GM12878 (cell line): ENCODE data around the gene TGFB2. TPM values are rescaled to one million over a fixed set of nuclear protein-coding genes. Genes with fewer than 3 reads are reported as not detected.

Experiments
- ATAC-seq: fragments of 200-7000 bp; cut with Tn5 transposase; 3 replicates; pipeline ENCODE4 v1.9.1; 2020; ENCODE audit warnings: mild to moderate bottlenecking, moderate library complexity
- BruUV-seq: library from RNA; stranded (reverse); fragments of 400-500 nt; replicated peaks from 2 replicates; lab custom pipeline; 2021; lab: Mats Ljungman, UMichigan
- CTCF ChIA-PET: fragments of 300-600 bp; sonication (Branson Sonifier 250); formaldehyde crosslinking; extraction: SDS; loops from one replicate; lab custom pipeline; 2021; ENCODE audit warnings: inconsistent platforms; lab: Yijun Ruan, JAX
- POLR2A ChIA-PET: fragments of 350-600 bp; formaldehyde crosslinking; extraction: SDS; loops from one replicate; lab custom pipeline; 2021; ENCODE audit warnings: inconsistent platforms; lab: Charles Lee
- RAD21 ChIA-PET: fragments of 300-600 bp; sonication (Branson Sonifier 250); formaldehyde crosslinking; loops from one replicate; lab custom pipeline; 2023; ENCODE audit warnings: antibody characterized with exemption; ENCODE audit not compliant: unreplicated experiment; lab: Charles Lee
- SMC1A ChIA-PET: fragments of 300-600 bp; sonication (Branson Sonifier 250); formaldehyde crosslinking; loops from one replicate; lab custom pipeline; 2023; ENCODE audit not compliant: unreplicated experiment, uncharacterized antibody; lab: Charles Lee
- DNase-seq: peaks from one replicate; pipeline ENCODE4 v3.0.0-alpha.2; 2011; ENCODE audit warnings: low read depth, low spot score
- FAIRE-seq: peaks from 3 replicates; lab custom pipeline; 2011; peaks lifted over from hg19 to GRCh38; lab: Jason Lieb, UNC
- H2AFZ ChIP-seq: 2 replicates; pipeline ENCODE4 v1.6.0; 2011; ENCODE audit warnings: low read depth, low read length, control low read depth; ENCODE audit not compliant: control insufficient read depth
- H3K27ac ChIP-seq: 2 replicates; pipeline ENCODE4 v1.5.1; 2011; ENCODE audit warnings: control low read depth; ENCODE audit not compliant: control insufficient read depth, insufficient read depth
- H3K27me3 ChIP-seq, 2 experiments: replicated peaks in 1 of 2; 2 replicates each; pipeline versions ENCODE4 v1.6.0 to v1.6.1; 2011; ENCODE audit warnings: low read length in 1 of 2; ENCODE audit not compliant: control insufficient read depth in 2 of 2, insufficient read depth in 2 of 2
- H3K36me3 ChIP-seq, 2 experiments: 2 replicates each; pipeline ENCODE4 v1.5.1; 2011; ENCODE audit warnings: low read length in 1 of 2; ENCODE audit not compliant: control insufficient read depth in 2 of 2, insufficient read depth in 2 of 2
- H3K4me1 ChIP-seq: 2 replicates; pipeline ENCODE4 v1.6.1; 2011; ENCODE audit warnings: mild to moderate bottlenecking, low read length, moderate library complexity, mixed read lengths; ENCODE audit not compliant: control insufficient read depth, insufficient read depth
- H3K4me2 ChIP-seq: 2 replicates; pipeline ENCODE4 v1.6.0; 2011; ENCODE audit warnings: control low read depth; ENCODE audit not compliant: control insufficient read depth, insufficient read depth
- H3K4me3 ChIP-seq: fragments of 200-600 bp; sonication (generic); 2 replicates; pipeline ENCODE4 v1.5.1; 2016
- H3K79me2 ChIP-seq: 2 replicates; pipeline ENCODE4 v1.6.0; 2011; ENCODE audit warnings: low read length; ENCODE audit not compliant: control insufficient read depth, insufficient read depth
- H3K9ac ChIP-seq: 2 replicates; pipeline ENCODE4 v1.8.0; 2011; ENCODE audit warnings: low read length, control low read depth, mixed read lengths; ENCODE audit not compliant: control insufficient read depth, insufficient read depth
- H3K9me3 ChIP-seq: replicated peaks from 3 replicates; pipeline ENCODE4 v1.5.1; 2011; ENCODE audit warnings: mild to moderate bottlenecking, low read length; ENCODE audit not compliant: control insufficient read depth, insufficient read depth
- H4K20me1 ChIP-seq: 2 replicates; pipeline ENCODE4 v1.6.0; 2011; ENCODE audit not compliant: control insufficient read depth, insufficient read depth
- GATAD2B ChIP-seq: fragments of 450-650 bp; conservative IDR thresholded peaks from 2 replicates; pipeline ENCODE4 v1.6.1; 2017; ENCODE audit warnings: low read depth, mild to moderate bottlenecking, moderate library complexity
- KAT2A ChIP-seq: conservative IDR thresholded peaks from 2 replicates; pipeline ENCODE4 v1.6.1; 2011; ENCODE audit warnings: low read depth, low read length; ENCODE audit not compliant: control insufficient read depth
- NBN ChIP-seq: fragments of 450-650 bp; IDR thresholded peaks from 2 replicates; pipeline ENCODE4 v1.6.1; 2016
- TARDBP ChIP-seq: IDR thresholded peaks from 2 replicates; pipeline ENCODE4 v1.6.1; 2016; ENCODE audit warnings: borderline replicate concordance
- ZBTB11 ChIP-seq: fragments of 450-650 bp; formaldehyde crosslinking; IDR thresholded peaks from 2 replicates; pipeline ENCODE4 v1.5.0; 2022; ENCODE audit warnings: mild to moderate bottlenecking, missing genetic modification characterization
- ZNF274 ChIP-seq: IDR thresholded peaks from one replicate; pipeline ENCODE4 v1.8.0; 2011; ENCODE audit not compliant: insufficient read length, insufficient read depth
- WGBS: methylation state at CpG from one replicate; pipeline ENCODE4 v1.1.6; 2016; ENCODE audit warnings: low lambda C conversion rate; ENCODE audit not compliant: insufficient replicate concordance, insufficient coverage; ENCODE audit errors: missing lambda C conversion rate; 5-methylcytosine and 5-hydroxymethylcytosine counted together
- in situ Hi-C: fragments of 300-500 bp; cut with MboI; formaldehyde crosslinking; loops from 9 replicates; pipeline ENCODE4 v1.14.3; 2018; ENCODE audit warnings: mixed read lengths
- intact Hi-C: fragments of 100-400 bp; cut with micrococcal nuclease; formaldehyde crosslinking; loops from one replicate; pipeline ENCODE4 v1.14.2; 2022; ENCODE audit not compliant: unreplicated experiment
- polyA plus RNA-seq, 11 experiments: library from polyadenylated mRNA; depleted of rRNA in 4 of 11; unstranded in 6 of 11; stranded (reverse) in 5 of 11; fragments of >200 nt; fragmentation: Nextera tagmentation in 4 of 11; fragmentation: Illumina TruSeq in 1 of 11; extraction: Ambion mirVana in 4 of 11; extraction: Trizol in 1 of 11; gene quantifications; 1 replicate in 1 of 11; 2 replicates in 10 of 11; pipeline versions ENCODE4 v1.2.1 to v1.2.3, GENCODE V29; 2011 to 2016; ENCODE audit warnings: inconsistent platforms in 2 of 11, missing spikeins in 2 of 11, low read depth in 1 of 11
- total RNA-seq, 4 experiments: library from RNA; depleted of rRNA in 3 of 4; stranded (reverse); fragments of >200 nt in 3 of 4; fragmentation: Illumina TruSeq in 1 of 4; extraction: Trizol in 1 of 4; gene quantifications; 2 replicates each; pipeline versions ENCODE4 v1.2.1 to v1.2.3, GENCODE V29; 2013 to 2021
- TF ChIP-seq, protein P1 (sequence below): IDR thresholded peaks from 2 replicates; pipeline ENCODE4 v1.6.1; 2012; ENCODE audit warnings: improper control_type of control experiment, low read depth, low read length; ENCODE audit not compliant: insufficient replicate concordance
- TF ChIP-seq, protein P2 (sequence below): fragments of 450-650 bp; conservative IDR thresholded peaks from 2 replicates; pipeline ENCODE4 v1.6.1; 2017; ENCODE audit warnings: mild to moderate bottlenecking, moderate library complexity
- TF ChIP-seq, protein P3 (sequence below): fragments of 450-650 bp; IDR thresholded peaks from 2 replicates; pipeline ENCODE4 v1.6.1; 2014; ENCODE audit warnings: mild to moderate bottlenecking

Gene TGFB2
- total and polyA plus RNA-seq, 10 of the 15 experiments (the other 5 are each of a cell fraction or from before 2014, with no cell fraction given), result 0.03 to 0.11 (median 0.04) TPM; not detected in 6

- TF ChIP-seq, protein P1, sequence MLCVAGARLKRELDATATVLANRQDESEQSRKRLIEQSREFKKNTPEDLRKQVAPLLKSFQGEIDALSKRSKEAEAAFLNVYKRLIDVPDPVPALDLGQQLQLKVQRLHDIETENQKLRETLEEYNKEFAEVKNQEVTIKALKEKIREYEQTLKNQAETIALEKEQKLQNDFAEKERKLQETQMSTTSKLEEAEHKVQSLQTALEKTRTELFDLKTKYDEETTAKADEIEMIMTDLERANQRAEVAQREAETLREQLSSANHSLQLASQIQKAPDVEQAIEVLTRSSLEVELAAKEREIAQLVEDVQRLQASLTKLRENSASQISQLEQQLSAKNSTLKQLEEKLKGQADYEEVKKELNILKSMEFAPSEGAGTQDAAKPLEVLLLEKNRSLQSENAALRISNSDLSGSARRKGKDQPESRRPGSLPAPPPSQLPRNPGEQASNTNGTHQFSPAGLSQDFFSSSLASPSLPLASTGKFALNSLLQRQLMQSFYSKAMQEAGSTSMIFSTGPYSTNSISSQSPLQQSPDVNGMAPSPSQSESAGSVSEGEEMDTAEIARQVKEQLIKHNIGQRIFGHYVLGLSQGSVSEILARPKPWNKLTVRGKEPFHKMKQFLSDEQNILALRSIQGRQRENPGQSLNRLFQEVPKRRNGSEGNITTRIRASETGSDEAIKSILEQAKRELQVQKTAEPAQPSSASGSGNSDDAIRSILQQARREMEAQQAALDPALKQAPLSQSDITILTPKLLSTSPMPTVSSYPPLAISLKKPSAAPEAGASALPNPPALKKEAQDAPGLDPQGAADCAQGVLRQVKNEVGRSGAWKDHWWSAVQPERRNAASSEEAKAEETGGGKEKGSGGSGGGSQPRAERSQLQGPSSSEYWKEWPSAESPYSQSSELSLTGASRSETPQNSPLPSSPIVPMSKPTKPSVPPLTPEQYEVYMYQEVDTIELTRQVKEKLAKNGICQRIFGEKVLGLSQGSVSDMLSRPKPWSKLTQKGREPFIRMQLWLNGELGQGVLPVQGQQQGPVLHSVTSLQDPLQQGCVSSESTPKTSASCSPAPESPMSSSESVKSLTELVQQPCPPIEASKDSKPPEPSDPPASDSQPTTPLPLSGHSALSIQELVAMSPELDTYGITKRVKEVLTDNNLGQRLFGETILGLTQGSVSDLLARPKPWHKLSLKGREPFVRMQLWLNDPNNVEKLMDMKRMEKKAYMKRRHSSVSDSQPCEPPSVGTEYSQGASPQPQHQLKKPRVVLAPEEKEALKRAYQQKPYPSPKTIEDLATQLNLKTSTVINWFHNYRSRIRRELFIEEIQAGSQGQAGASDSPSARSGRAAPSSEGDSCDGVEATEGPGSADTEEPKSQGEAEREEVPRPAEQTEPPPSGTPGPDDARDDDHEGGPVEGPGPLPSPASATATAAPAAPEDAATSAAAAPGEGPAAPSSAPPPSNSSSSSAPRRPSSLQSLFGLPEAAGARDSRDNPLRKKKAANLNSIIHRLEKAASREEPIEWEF, result no peak
- TF ChIP-seq NBN, result no peak
Observed at GRCh38 chr1:218384581-218384993, 39.5 kb downstream of the TGFB2 start (continued).

DNA sequence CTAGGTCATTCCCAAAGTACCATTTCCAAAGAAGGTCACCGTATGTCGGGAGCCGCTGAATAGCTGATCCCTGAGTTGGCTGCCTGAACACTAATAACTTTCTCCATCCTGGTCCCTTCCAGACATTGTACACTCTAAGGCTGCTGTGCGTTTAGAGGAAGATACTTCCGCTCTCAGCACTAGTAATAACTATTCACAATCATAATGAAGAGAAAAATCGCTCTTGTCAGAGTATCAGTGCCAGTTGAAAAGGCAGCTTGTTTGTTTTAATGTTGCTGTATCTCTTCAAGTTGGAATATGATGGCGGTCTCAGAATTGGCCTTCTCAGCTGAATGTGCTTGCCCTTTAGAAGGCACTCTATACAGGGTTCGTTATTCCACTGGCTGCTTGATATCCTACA lies 43.5 kb downstream of the TGFB2 start:
- intact Hi-C loops (no loop called here), in situ Hi-C loops (no loop called here)
- Histone ChIP-seq H3K9me3 (no peaks in the 10 kb centered on the region), H4K20me1 (no peaks in the 10 kb centered on the region), H2AFZ (no peak overlapping the region), H3K36me3 (no peaks in the 10 kb centered on the region), H3K27ac (no peak overlapping the region), H3K4me1 (no peaks in the 10 kb centered on the region), H3K9ac (no peak overlapping the region), H3K4me3 (no peak overlapping the region), H3K4me2 (no peak overlapping the region), H3K27me3 (no peaks in the 10 kb centered on the region), H3K79me2 (no peaks in the 10 kb centered on the region)
- FAIRE-seq (no peak), DNase-seq (no peak), ATAC-seq (no peak)
- TF ChIP-seq, protein P2, sequence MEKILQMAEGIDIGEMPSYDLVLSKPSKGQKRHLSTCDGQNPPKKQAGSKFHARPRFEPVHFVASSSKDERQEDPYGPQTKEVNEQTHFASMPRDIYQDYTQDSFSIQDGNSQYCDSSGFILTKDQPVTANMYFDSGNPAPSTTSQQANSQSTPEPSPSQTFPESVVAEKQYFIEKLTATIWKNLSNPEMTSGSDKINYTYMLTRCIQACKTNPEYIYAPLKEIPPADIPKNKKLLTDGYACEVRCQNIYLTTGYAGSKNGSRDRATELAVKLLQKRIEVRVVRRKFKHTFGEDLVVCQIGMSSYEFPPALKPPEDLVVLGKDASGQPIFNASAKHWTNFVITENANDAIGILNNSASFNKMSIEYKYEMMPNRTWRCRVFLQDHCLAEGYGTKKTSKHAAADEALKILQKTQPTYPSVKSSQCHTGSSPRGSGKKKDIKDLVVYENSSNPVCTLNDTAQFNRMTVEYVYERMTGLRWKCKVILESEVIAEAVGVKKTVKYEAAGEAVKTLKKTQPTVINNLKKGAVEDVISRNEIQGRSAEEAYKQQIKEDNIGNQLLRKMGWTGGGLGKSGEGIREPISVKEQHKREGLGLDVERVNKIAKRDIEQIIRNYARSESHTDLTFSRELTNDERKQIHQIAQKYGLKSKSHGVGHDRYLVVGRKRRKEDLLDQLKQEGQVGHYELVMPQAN, result no peak
- TF ChIP-seq ZNF274 (no peak), ZBTB11 (CRISPR knock-in tag) (no peak), GATAD2B (no peak), TARDBP (no peak), KAT2A (no peak)
- TF ChIP-seq, protein P3, sequence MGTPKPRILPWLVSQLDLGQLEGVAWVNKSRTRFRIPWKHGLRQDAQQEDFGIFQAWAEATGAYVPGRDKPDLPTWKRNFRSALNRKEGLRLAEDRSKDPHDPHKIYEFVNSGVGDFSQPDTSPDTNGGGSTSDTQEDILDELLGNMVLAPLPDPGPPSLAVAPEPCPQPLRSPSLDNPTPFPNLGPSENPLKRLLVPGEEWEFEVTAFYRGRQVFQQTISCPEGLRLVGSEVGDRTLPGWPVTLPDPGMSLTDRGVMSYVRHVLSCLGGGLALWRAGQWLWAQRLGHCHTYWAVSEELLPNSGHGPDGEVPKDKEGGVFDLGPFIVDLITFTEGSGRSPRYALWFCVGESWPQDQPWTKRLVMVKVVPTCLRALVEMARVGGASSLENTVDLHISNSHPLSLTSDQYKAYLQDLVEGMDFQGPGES, result no peak
- 66% methylated on average over 8 of the region's 8 CpGs for WGBS
- ChIA-PET CTCF (no interaction called here), SMC1A (no interaction called here), RAD21 (no interaction called here), POLR2A (no interaction called here)
- no TSS peak for BruUV-seq
